ENCODE measurements around the gene ZNF714.

GRCh38 chr19:21147540-21147939 lies 65.5 kb downstream of the ZNF714 start:
- no peak for TF ChIP-seq CTCF (IDR thresholded peaks at IDR 0.05)
- no peak for TF ChIP-seq EZH2phosphoT487 (IDR thresholded peaks at IDR 0.05)

All from neural progenitor cell (in vitro differentiated cells).